Activated T-helper 9 cell treated with anti-CD3 and anti-CD28 coated beads, Interleukin-2, amount 50 U/mL, for 16 hours (primary cell): Measurements from ENCODE around the gene TPST1.
"Not testable (repeated sequence)": the region's sequence is repeated elsewhere in the genome, so short reads cannot be mapped to it uniquely, and the experiment has no call there.

Experiments used
- DNase-seq: peaks from one replicate; pipeline ENCODE4 v3.0.0-alpha.2; 2020; ENCODE audit warnings: low read depth

TPST1 gene

DNA sequence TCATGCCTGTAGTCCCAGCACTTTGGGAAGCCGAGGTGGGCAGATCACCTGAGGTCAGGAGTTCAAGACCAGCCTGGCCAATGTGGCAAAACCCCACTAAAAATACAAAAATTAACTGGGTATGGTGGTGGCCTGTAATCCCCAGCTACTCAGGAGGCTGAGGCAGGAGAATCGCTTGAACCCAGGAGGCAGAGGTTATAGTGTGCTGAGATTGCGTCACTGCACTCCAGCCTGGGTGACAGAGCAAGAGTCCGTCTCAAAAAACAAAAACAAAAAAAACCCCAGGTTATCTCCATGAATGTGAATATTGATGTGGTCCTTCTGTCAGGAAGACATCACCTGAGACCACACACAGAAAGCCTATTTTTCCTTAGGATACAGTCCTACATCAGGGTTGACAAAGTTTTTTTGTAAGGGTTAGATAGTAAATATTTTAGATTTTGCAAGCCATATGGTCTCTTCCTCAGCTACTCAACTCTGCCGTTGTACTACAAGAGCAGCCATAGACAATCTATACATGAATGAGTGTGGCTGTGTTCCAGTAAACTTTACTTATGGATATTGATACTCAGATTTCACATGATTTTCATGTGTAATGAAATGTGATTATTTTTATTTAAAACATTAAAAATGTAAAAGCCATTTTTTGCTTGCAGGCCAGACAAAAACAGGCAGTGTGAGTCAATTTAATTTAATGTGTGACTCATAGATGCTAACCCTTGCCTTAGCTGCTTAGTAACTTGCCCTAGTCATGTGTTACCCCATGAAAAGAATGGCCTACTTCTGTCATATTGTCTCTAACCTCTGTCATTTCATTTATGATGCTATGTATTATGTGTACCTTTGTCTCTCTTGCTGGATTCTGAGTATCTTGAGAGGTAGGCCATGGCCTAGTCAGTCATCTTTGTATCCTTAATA lies 78.1 kb downstream of the TPST1 start:
- DNase-seq = no peak

DNA sequence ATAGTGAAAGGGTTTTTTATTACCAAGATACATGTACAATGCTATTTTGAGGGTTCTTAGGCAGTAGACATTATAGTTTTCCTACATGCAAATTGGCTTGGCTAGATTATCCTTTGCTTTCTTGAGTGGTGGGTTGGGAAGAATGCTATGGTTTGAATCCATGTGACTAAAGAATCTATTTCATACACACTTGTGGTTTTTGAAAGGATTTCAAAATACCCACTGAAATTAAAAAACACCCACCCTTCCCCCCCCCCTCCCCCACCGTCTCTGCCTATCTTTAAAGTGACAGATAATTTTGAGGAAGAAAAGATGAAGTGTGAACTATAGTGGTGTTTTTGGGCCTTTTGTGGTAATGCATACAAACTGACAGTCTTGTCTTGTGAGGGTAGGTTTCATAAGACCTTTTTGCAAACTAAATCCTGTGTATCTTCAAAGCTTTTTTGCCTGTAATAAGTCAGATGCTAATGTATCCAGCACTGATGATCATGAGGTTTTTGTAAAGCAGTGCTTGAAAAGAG lies 90.9 kb downstream of the TPST1 start:
- DNase-seq = no peak

DNA sequence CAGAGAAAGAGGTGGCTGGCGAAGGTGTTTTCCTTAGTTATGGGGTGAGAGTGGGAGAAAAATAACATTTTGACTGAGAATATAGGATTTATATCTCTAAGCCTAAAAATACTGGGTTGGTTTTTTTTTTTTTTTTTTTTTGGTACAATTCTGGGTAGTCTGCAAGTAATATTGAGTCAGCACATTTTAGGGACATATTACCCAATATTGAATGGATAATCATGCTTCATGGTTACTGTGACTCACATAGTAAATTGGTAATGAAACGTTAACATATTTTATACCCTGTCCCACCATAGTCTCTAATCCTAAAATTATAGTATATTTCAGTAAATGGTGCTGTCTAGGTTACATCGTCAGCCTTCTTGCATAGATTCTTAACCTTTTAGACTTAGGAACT lies 91.4 kb downstream of the TPST1 start:
- no peak for DNase-seq

DNA sequence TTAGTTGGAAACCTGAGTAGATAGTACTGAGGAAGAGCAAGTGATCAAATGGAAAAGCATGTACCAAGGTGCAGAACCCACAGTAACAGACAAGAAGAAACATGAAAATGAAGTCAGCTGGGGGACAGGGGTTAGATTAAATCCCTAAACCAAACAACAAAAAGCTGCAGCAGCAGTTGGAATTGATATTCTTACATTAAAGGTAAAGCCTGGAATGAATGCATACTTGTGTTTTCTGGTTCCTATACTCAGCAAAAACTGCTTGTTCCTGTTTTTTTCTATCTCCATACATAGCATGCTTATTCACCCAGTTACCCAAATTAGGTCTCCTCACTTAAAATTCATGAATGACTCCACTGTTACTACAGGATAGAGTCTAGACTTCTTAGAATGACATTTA lies 92.4 kb downstream of the TPST1 start:
- DNase-seq = no peak

DNA sequence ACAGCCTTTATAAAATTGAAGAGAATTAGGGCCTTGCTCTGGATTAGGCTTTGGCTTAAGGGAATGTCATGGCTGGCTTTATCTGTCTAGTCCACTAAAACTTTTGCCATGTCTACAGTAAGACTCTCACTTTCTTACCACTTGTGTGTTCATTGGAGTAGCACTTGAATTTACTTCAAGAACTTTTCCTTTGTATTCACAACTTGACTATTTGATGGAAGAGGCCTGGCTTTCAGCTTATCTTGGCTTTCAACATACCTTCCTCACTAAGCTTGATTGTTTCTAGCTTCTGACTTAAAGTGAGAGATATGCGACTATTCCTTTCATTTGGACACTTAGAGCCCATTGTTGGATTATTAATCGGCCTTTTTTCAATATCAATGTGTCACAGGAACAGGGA lies 96.1 kb downstream of the TPST1 start:
- no peak for DNase-seq

DNA sequence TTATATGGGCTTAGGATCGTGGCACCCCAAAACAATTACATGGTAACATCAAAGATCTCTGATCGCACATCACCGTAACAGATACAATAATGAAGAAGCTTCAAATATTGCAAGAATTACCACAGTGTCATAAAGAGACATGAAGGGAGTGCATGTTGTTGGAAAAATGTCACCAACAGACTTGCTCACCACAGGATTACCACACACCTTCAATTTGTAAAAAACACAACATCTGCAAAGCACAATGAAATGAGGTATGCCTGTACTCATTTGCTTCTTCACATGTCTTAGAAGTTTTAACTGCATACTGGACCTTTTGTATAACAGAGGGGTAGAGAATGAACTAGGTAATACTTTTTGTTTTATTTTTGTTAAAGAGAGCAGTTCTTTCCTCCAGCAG lies 96.6 kb downstream of the TPST1 start:
- DNase-seq = no peak

DNA sequence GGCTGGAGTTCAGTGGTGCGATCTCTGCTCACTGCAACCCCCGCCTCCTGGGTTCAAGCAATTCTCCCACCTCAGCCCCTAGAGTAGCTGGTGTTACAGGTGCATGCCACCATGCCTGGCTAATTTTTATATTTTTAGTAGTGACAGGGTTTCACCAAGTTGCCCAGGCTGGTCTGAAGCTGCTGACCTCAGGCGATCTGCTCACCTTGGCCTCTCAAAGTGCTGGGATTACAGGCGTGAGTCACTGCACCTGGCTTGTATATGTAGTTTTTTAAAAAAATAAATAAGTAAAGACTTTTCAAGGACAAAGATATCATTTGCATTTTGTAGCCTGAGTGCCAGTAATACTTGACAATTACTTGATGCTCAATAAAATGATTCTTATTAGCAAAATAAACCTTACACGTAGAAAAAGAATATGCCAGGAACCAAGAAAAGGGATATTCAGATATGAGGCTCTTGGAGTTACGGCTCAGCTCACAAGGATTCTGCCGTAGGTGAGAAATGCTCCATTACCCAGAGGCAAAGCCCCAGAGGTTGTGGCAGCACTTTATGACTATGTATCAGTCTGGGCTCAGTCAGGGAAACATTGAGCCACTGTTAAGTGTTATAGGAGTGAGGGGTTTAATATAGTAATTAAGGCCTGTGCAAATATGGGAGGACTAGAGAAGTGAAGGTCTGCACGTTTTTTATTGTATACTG lies 98.5 kb downstream of the TPST1 start:
- no peak for DNase-seq

DNA sequence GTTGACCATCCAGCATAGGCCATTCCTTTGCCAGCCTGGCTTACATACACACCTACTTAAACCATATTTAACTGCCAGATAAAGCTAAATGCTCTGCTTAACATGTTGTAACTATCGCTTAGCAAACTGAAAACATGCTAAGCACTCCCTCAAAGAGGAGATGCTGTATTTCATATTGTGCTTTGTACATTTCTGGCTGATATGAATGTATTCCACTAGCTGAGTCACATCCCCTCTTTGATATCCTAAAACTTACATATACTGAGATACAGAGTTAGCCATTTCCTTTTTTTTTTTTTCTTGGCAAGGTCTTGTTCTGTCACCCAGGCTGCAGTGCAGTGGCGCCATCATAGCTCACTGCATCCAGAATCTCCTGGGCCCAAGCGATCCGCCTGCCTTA lies 99.4 kb downstream of the TPST1 start:
- no peak for DNase-seq

DNA sequence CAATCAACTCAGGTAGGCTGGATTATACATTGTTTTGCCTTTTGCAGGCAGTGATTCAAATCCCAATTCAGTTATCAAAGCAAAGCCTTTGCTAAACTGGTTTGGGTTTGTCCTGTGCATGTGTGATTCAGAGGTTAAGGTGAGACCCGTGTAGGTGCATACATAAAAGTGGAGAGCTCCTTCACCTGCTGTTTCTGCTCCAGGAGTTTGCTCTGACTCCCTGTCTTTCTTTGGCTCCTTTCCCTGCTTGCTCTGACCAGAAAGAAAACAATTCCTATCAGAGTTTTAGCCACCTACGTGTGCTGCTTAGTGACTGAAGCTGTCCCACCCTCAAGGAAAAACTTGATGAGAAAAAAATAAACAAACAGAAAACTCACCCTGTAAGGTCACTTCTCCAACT lies 101.1 kb downstream of the TPST1 start:
- no peak for DNase-seq

DNA sequence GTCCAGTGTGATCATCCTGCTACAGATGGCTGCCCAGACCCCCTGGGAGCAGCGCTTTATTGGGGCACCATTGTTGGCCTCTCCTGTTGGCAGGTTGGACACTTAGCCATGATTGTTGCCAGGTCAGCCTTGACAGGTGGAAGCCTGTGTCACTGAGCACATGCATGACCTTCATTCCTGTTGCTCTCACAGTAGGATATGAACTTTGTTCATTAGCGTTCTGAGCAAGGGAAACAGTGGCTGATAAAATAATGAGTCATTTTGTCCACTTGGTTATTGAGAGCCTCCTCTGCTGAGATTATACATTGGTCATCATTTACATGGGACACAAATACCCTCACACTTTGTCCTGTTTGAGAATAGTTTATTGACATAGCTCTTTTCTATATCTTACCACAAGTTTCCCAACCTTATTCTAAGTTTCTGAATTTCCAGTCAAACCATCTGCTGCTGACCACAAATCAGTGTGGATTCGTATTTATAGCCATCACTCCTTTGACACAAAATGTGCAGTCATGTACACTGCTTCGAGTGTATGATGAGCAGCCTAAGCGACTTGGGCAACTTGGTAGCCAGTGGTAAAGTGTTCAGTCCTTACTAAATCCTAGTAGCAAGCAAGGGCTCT lies 102.6 kb downstream of the TPST1 start:
- DNase-seq = no peak

DNA sequence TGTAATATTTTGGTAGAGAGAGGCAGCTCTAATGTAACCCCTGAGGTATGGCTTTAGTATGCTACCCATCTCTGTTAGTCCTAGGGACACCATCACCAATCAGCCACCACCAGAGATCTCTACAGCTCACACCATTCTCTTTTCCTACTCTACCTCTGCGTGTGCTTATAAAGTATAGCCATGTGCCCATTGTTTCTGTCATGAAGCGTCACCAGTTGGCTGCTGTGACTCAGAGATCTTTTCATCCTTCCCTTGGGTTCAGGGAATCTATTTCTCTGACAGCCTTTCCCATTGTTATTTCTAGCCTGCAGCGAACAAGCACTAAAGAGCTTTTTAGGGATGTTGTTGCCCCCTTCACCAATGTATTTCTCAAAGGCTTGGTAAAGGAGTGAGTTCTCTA lies 103.3 kb downstream of the TPST1 start:
- DNase-seq = no peak

DNA sequence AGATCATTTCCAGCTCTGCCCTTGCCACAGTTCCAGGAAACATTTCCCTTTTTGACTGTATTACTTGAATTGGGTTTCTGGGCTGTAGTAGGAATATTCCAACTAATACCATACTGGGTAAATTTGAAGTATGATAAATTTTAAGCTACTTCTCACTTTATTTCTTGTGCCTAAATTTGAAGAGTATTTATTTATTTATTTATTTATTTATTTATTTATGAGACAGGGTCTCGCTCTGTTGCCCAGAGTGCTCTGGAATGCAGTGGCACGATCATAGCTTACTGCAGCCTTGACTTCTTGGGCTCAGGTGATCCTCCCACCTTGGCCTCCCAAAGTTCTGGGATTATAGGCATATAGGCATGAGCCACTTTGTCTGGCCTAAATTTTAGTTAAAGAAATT lies 105.5 kb downstream of the TPST1 start:
- no peak for DNase-seq

DNA sequence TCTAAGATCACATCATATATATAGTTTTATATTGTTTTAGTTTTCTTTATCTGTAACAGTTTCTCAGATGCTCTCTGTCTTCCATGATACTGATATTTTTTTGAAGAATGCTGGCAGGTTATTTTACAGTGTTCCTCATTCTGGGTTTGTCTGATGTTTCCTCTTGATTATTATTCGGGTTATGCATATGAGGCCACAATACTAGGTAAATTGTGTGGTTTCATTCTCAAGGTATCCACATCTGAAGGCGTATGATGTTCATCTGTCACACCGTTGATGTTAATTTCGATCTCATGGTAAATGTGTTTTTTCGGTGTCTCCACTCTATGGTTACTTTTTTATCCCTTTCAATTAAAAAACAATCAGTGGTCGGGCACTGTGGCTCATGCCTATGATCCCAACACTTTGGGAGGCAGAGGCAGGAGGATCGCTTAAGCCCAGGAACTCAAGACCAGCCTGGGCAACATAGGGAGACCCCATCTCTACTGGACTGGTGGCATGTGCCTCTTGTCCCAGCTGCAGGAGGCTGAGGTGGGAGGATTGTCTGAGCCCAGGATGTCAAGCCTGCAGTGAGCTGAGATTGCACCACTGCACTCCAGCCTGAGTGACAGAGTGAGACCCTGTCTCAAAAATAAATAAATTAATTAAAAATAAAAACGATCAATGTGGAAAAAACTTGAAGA lies 108.9 kb downstream of the TPST1 start:
- DNase-seq = no peak

DNA sequence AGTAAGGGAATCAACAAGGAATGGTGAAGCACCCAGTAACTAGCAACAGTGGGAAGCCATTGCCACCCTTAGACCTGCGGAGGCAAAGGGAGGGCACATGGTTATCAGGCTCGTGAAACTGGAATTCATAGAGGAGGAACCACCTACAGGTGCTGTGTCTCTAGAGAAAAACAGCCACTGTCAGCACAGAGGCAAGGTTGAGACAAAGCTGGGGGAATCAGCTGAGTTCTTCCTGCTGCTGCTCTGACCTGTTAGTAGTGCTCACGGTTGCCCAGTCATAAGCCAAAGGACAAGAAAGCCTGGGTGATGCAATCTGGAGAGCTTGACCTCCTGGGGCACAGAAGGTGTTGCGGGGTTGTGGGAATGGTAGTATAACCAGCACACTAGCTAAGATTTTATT lies 110.1 kb downstream of the TPST1 start:
- DNase-seq = no peak

DNA sequence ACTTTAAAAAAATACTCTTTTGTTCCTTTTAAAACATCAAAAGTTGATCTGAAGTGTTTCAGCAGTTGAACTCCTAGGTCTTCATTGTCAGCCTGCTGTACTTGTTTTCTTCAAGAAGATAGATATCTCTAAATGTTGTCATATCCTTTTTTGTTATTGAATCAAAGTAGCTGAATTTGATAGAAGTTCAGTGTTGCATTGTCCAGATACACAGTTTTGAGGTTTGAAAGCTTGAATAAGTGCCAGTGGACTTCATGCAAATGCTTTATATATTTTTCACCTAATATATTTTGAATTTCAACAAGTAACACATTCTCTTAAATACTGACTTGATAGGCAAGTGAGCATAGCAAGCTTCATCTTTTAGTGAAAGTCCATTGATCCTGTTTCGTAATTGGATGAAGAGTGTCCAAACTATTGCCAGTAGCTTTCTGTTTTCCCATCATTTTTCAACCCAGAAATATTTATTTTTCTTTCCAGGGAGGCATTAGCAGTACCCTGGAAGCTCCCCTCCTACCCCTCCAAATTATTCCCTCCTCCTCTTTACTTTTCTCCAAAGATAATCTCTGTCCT lies 114.4 kb downstream of the TPST1 start:
- DNase-seq = no peak

DNA sequence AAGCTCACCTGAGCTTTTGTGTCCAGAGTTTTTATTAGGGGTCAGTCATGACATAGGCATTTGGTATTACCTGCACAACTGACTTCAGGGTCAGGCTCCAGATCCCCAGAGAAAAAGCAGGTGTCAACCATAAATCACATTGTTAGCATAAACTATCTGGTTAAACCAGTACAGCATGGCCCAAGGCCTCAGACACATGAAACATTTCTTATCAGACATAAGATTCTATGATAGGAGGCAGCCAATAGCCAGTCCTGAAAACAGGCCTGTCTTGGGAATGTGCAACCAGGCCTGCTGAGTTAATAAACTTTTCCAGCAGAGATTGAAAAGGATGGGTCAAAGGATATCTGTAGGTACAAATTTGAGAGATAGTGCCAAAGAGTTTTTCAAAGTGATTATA lies 116.1 kb downstream of the TPST1 start:
- no peak for DNase-seq

DNA sequence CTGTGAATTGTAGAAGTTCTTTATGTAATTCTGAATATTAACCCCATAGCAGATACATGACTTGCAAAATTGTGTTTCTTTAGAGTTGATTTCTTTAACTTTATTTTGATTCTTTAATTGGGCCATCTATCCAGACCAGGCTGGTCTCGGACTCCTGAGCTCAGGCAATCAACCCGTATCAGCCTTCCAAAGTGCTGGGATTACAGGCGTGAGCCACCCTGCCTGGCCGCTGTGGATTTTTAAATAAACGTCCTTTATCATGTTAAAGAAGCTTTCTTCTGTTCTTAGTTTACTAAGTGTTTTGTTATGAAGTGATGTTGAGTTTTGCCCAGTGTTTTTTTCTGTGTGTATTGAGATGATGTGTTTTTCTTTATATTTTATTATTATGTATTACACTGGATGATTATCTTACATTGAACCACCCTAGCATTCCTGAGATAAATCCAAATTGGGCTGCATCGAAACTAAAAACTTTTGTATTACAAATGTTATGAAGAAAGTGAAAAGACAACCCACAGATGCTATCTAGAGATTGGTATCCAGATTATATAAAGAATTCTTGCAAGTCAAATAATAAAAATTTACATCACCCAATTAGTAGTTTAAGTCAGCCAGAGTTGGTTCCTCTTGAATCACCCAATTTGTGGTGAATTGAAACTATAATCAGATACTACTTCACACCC lies 118.1 kb downstream of the TPST1 start:
- no peak for DNase-seq

DNA sequence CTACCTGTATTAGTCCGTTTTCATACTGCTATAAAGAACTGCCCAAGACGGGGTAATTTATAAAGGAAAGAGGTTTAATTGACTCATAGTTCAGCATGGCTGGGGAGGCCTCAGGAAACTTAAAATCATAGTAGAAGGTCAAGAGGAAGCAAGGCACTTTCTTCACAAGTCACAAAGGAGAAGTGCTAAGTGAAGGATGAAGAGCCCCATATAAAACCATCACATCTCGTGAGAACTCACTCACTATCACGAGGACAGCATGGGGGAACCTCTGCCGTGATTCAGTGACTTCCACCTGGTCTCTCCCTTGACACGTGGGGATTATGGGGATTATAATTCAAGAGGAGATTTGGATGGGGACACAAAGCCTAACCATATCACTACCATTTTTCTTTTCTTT lies 119.9 kb downstream of the TPST1 start:
- not testable (repeated sequence) for DNase-seq

DNA sequence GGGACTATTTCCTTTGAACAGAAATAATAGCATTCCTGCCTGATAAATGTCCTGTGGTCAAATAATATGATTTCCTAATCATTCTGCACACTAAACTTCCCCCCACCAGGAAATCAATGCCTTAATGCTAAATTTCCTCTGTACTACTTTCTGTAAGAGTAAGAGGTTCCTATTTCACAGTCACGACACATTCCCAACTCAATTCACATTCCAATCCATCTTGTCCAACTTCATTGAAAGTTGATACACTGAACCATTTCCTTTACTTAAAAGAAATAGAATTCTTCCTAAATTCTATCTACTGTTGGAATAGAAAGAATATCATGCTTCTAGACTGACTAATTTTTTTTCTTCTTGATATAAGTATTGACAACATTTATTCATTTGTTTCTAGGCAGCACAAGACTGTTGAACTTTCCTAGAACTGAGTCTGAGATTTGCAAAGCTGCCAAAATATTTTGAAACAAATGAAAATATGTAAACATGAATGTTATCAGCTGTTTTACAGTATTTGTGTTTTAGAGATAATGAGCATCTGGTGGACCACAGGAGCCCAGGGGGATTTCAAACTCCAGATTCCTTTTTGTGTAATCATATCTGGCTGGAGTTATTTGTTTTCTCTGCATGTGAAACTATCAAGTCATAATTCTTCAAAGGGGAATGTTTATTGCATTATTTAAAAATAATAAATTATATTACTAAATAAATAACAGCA lies 121.5 kb downstream of the TPST1 start:
- DNase-seq = no peak

DNA sequence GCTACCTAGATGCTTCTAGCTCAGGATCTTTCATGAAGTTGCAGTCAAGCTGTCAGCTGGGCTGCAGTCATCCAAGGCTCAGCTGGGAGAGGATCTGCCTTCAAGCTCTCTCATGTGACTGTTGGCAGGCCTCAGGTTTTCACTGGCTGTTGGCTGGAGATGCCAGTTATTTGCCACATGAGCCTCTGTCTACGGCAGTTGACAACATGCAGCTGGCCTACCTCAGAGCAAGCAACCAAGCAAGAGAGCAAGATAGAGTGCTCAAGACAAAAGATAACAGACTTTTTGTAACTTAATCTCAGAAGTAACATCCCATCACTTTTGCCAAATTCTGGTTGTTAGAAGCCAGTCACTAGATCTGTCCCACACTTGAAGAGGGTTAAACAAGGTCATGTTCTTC lies 125.8 kb downstream of the TPST1 start:
- DNase-seq = no peak

DNA sequence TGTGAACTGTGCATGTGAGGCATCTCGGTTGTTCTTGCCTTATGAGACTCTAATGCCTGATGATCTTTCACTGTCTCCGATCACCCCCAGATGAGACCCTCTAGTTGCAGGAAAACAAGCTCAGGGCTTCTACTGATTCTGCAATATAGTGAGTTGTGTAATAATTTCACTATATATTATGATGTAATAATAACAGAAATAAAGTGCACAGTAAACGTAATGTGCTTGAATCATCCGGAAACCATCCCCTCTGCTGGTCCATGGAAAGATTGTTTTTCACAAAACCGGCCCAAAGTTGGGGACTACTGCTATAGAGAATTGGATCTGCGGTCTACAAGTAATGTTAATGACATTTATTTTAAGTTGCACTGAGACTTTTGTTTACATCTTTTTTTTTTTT lies 126.7 kb downstream of the TPST1 start:
- DNase-seq = no peak
